ENCODE data around the gene MYOM1.

DNA sequence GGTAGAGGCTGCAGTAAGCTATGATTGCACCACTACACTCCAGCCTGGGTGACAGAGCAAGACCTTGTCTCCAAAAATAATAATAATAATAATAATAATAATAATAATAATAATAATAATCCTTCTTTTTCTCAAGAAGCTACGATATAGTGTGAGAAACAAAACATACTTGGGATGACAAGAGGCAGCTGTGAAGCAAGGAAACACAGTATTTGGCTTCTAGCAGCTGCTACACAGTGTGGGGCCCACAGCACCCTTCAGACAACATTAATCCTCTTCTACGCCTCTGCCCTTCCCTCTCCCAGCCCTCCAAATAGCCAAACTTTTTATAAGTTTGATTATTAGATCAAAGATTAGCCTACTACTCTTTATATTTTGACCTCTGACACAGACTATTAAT lies 62.2 kb downstream of the MYOM1 start:
- TF ChIP-seq, protein P1, sequence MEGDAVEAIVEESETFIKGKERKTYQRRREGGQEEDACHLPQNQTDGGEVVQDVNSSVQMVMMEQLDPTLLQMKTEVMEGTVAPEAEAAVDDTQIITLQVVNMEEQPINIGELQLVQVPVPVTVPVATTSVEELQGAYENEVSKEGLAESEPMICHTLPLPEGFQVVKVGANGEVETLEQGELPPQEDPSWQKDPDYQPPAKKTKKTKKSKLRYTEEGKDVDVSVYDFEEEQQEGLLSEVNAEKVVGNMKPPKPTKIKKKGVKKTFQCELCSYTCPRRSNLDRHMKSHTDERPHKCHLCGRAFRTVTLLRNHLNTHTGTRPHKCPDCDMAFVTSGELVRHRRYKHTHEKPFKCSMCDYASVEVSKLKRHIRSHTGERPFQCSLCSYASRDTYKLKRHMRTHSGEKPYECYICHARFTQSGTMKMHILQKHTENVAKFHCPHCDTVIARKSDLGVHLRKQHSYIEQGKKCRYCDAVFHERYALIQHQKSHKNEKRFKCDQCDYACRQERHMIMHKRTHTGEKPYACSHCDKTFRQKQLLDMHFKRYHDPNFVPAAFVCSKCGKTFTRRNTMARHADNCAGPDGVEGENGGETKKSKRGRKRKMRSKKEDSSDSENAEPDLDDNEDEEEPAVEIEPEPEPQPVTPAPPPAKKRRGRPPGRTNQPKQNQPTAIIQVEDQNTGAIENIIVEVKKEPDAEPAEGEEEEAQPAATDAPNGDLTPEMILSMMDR (IDR thresholded peaks at IDR 0.05) = no peak
- no peak for TF ChIP-seq ZFX (IDR thresholded peaks at IDR 0.05; ENCODE audit: borderline replicate concordance)
